WI38 (cell line): Measurements from ENCODE around the gene SEC16A.

ENCODE experiments used
- H3K4me3 ChIP-seq: 2 replicates; pipeline ENCODE4 v1.5.1; 2011; ENCODE audit warnings: low read depth, mild to moderate bottlenecking, control low read depth, low read length
- CTCF ChIP-seq: IDR thresholded peaks from 2 replicates; pipeline ENCODE4 v1.5.1; 2012; ENCODE audit warnings: low read depth, mild to moderate bottlenecking, control low read depth, low read length

SEC16A gene

GRCh38 chr9:136482793-136483588 lies at the start of gene SEC16A:
Gene SEC16A, minus strand, starts transcription at chr9:136483040. Its CDS starts 5,425 bp downstream, at chr9:136477615.
- no peak for TF ChIP-seq CTCF
- peak within 1 kb of the TSS; percentile 90 for H3K4me3 ChIP-seq

- no peak overlapping the region for H3K4me3 ChIP-seq
- TF ChIP-seq CTCF, result no peak
Measured at GRCh38 chr9:136531904-136532798, 49.3 kb upstream of the SEC16A start.

GRCh38 chr9:136531186-136531903 lies 48.5 kb upstream of the SEC16A start:
- no peak for TF ChIP-seq CTCF
- H3K4me3 ChIP-seq, result no peak overlapping the region

- TF ChIP-seq CTCF, result no peak
- no peak overlapping the region for H3K4me3 ChIP-seq
Measured at GRCh38 chr9:136530461-136531089, 47.7 kb upstream of the SEC16A start.

- TF ChIP-seq CTCF, result no peak
- no peak overlapping the region for H3K4me3 ChIP-seq
Measured at GRCh38 chr9:136529516-136530460, 46.9 kb upstream of the SEC16A start.
